ENCODE data around the gene KCTD18. TPM values are rescaled to one million over a fixed set of nuclear protein-coding genes. Genes with fewer than 3 reads are reported as not detected.

KCTD18 gene
- total RNA-seq, 1 donor from 2014 or later: 28.2 TPM

GRCh38 chr2:200443916-200444315, 66.0 kb downstream of the KCTD18 start:
- no peak for FAIRE-seq
- Histone ChIP-seq H3K36me3 (ENCODE audit: control insufficient read depth, insufficient read depth, low read length) (peaks cover 11% of the 10 kb centered on the region), H3K4me3 (ENCODE audit: low read depth, low read length) (no peak overlapping the region), H3K27me3 (ENCODE audit: control insufficient read depth, insufficient read depth, low read length) (no peaks in the 10 kb centered on the region)
- no peak for DNase-seq (ENCODE audit: low read depth)
- no peak for TF ChIP-seq CTCF (IDR thresholded peaks at IDR 0.05; ENCODE audit: insufficient read depth, low read length, severe bottlenecking)

GRCh38 chr2:200443376-200443775, 66.5 kb downstream of the KCTD18 start:
- FAIRE-seq: no peak
- TF ChIP-seq CTCF (IDR thresholded peaks at IDR 0.05; ENCODE audit: insufficient read depth, low read length, severe bottlenecking): no peak
- no peak for DNase-seq (ENCODE audit: low read depth)
- Histone ChIP-seq H3K4me3 (ENCODE audit: low read depth, low read length) (no peak overlapping the region), H3K36me3 (ENCODE audit: control insufficient read depth, insufficient read depth, low read length) (peaks cover 11% of the 10 kb centered on the region), H3K27me3 (ENCODE audit: control insufficient read depth, insufficient read depth, low read length) (no peaks in the 10 kb centered on the region)

- Histone ChIP-seq H3K36me3 (ENCODE audit: control insufficient read depth, insufficient read depth, low read length) (peaks cover 15% of the 10 kb centered on the region), H3K27me3 (ENCODE audit: control insufficient read depth, insufficient read depth, low read length) (no peaks in the 10 kb centered on the region), H3K4me3 (ENCODE audit: low read depth, low read length) (no peak overlapping the region)
- no peak for FAIRE-seq
- TF ChIP-seq CTCF (IDR thresholded peaks at IDR 0.05; ENCODE audit: insufficient read depth, low read length, severe bottlenecking): no peak
- DNase-seq (ENCODE audit: low read depth): no peak
These were observed 67.4 kb downstream of the KCTD18 start for GRCh38 chr2:200442471-200442870.

GRCh38 chr2:200439981-200440380, 69.9 kb downstream of the KCTD18 start:
- H3K4me3 ChIP-seq (ENCODE audit: low read depth, low read length): no peak overlapping the region
- DNase-seq (ENCODE audit: low read depth) (no peak), FAIRE-seq (no peak)
- H3K36me3 ChIP-seq (ENCODE audit: control insufficient read depth, insufficient read depth, low read length): peaks cover 16% of the 10 kb centered on the region
- no peaks in the 10 kb centered on the region for H3K27me3 ChIP-seq (ENCODE audit: control insufficient read depth, insufficient read depth, low read length)
- TF ChIP-seq CTCF (IDR thresholded peaks at IDR 0.05; ENCODE audit: insufficient read depth, low read length, severe bottlenecking): no peak

Other genes with a start within 250 kb of the KCTD18 start
- gene SPATS2L, start 203.4 kb downstream of the KCTD18 start, total RNA-seq: 37.6 and 56.3 TPM in 2 replicates
- 0.64 and 0.79 TPM in 2 replicates for gene SGO2, start 16.1 kb upstream of the KCTD18 start, total RNA-seq
- 8.4 and 15.7 TPM in 2 replicates for gene AOX1, start 75.9 kb upstream of the KCTD18 start, total RNA-seq